Psoas muscle (tissue), 8 donors: Measurements from ENCODE around the gene TADA2A. TPM values are rescaled to one million over a fixed set of nuclear protein-coding genes. Genes with fewer than 3 reads are reported as not detected.
"Not testable (repeated sequence)": the region's sequence is repeated elsewhere in the genome, so short reads cannot be mapped to it uniquely, and the experiment has no call there.

Source experiments
- ATAC-seq, 4 donors: fragments of 200-7000 bp; cut with Tn5 transposase; one replicate each; pipeline ENCODE4 v1.9.1; 2020; ENCODE audit warnings: moderate library complexity in 3 of 4, mild to moderate bottlenecking in 2 of 4
- DNase-seq, 2 donors: peaks; one replicate each; pipeline ENCODE4 v3.0.0-alpha.2; 2020
- H3K27ac ChIP-seq: fragments of 200-600 bp; one replicate; pipeline ENCODE4 v1.8.0; 2022
- H3K27me3 ChIP-seq, 3 donors: fragments of 200-600 bp in 1 of 3; one replicate each; pipeline versions ENCODE4 v1.6.1 to v1.8.0; 2013 to 2022; ENCODE audit warnings: low read length in 2 of 3, mild to moderate bottlenecking in 2 of 3, moderate library complexity in 1 of 3; ENCODE audit not compliant: insufficient read depth in 3 of 3
- H3K36me3 ChIP-seq, 2 donors: fragments of 200-600 bp in 1 of 2; one replicate each; pipeline versions ENCODE4 v1.6.1 to v1.8.0; 2013 to 2022; ENCODE audit warnings: low read depth in 1 of 2, mild to moderate bottlenecking in 1 of 2, moderate library complexity in 1 of 2; ENCODE audit not compliant: insufficient read depth in 1 of 2
- H3K4me1 ChIP-seq: fragments of 200-600 bp; one replicate; pipeline ENCODE4 v1.8.0; 2022
- H3K4me3 ChIP-seq: fragments of 200-600 bp; one replicate; pipeline ENCODE4 v1.8.0; 2022; ENCODE audit warnings: mild to moderate bottlenecking
- H3K9me3 ChIP-seq: fragments of 200-600 bp; one replicate; pipeline ENCODE4 v1.8.0; 2022
- CTCF ChIP-seq: fragments of 200-600 bp; IDR thresholded peaks from one replicate; pipeline ENCODE4 v1.8.0; 2022; ENCODE audit warnings: antibody characterized with exemption
- WGBS, 3 donors: extraction: QIAGEN DNeasy Blood & Tissue Kit; methylation state at CpG; one replicate each; pipeline versions ENCODE4 v1.1.6 to v1.1.7; 2013; 5-methylcytosine and 5-hydroxymethylcytosine counted together
- intact Hi-C, 2 donors: fragments of 100-400 bp; cut with DNase I; formaldehyde crosslinking; loops; one replicate each; pipeline versions ENCODE4 v1.11.0 to v1.14.2; 2022
- polyA plus RNA-seq, 3 donors: library from polyadenylated mRNA; stranded (reverse); fragments of 200-250 nt; gene quantifications; one replicate each; pipeline ENCODE4 v1.2.3, GENCODE V29; 2013
- total RNA-seq, 4 donors: library from RNA; stranded (reverse); fragmentation: NEBNext Ultra II Directional in 2 of 4; extraction: Animal tissue kit (Norgen Biotek cat#: 25700) in 2 of 4; gene quantifications; one replicate each; pipeline versions ENCODE4 v1.2.1 to v1.2.4, GENCODE V29; 2021 to 2023
- donor health status: healthy with polysubstance abuse.
- donor health status: DM: no; HTN: no; CAD: no; lungs with moderate emphysema.
- donor health status: Bipolar disorder and iron deficiency.
- donor health status: healthy.
- donor health status: DM: yes; HTN: yes; CAD: no.
- donor health status: DM: no; HTN: no; CAD: no.
- donor health status: DM: no; HTN: no; CAD: no.
- donor health status: DM: yes; HTN: yes; CAD: no.

TADA2A gene
- total and polyA plus RNA-seq, 7 donors = 8.5 to 23.7 (median 11.3) TPM

DNA sequence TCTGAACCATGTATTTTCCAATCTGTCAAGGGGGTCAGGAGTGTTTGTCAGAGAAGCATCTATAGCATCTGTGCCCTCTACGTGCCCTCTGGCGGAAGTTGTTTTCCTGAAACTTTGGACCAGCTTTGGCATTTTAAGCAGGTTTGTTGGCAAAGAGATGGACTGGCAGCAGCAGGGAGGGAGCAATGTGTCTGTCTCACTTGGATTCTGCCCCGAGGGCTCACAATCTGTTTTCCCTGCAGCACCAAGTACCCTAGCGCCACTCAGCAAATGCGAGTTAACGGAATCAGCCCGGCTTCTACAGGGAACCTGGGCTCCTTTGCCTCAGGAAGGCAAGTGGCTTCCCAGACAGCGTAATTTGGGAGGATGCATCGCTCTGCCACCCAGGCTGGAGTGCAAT lies 100.4 kb downstream of the TADA2A start:
- H3K4me3 ChIP-seq = no peak overlapping the region
- no peak for ATAC-seq
- H3K9me3 ChIP-seq = no peaks in the 10 kb centered on the region
- no peak for TF ChIP-seq CTCF
- intact Hi-C loops = no loop called here
- no peaks in the 10 kb centered on the region for H3K27me3 ChIP-seq
- DNase-seq = no peak
- WGBS, 3 donors = 81 to 86% (median 86%) methylated on average over 9 of the region's 9 CpGs
- no peak overlapping the region for H3K27ac ChIP-seq
- H3K4me1 ChIP-seq = peaks cover 2% of the 10 kb centered on the region
- H3K36me3 ChIP-seq = peaks cover 0 to 15% of the 10 kb centered on the region in 2 donors

GRCh38 chr17:37510056-37510455 lies 103.4 kb downstream of the TADA2A start:
- 70 to 85% (median 79%) methylated on average over 17 of the region's 17 CpGs for WGBS, 3 donors
- Histone ChIP-seq H3K9me3 (no peaks in the 10 kb centered on the region), H3K4me3 (no peak overlapping the region), H3K4me1 (peaks cover 4% of the 10 kb centered on the region), H3K27me3 (no peaks in the 10 kb centered on the region), H3K36me3 (peaks cover 0 to 44% of the 10 kb centered on the region in 2 donors), H3K27ac (no peak overlapping the region)
- DNase-seq (no peak), ATAC-seq (peak in 3 of 4 donors; percentile 33 to 49 (median 41))
- intact Hi-C loops = loop anchor here in 1 of 2 donors (5.0 kb wide), 1 partner anchor 183 kb away; no protein-coding TSS in a partner anchor
- no peak for TF ChIP-seq CTCF

DNA sequence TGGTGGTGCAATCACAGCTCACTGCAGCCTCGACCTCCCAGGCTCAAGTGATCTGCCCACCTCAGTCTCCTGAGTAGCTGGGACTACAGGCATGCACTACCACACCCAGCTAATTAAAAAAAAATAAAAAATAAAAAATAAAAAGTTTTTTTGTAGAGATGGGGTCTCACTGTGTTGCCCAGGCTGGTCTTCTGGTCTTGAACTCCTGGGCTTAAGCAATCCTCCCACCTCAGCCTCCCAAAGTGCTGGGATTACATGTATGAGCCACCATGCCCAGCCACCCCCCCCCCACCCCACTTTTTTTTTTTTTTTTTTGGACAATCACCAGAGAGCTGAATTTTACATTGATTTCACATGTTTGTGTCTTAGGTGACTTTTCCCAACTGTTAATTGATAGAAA lies 105.0 kb downstream of the TADA2A start:
- not testable (repeated sequence) for DNase-seq, H3K27ac ChIP-seq, H3K4me3 ChIP-seq, H3K9me3 ChIP-seq, H3K27me3 ChIP-seq, H3K4me1 ChIP-seq, ATAC-seq
- intact Hi-C loops = loop anchor here in 1 of 2 donors (5.0 kb wide), 1 partner anchor 184 kb away; no protein-coding TSS in a partner anchor
- peaks cover 0 to 58% of the 10 kb centered on the region in 2 donors for H3K36me3 ChIP-seq
- 91 to 96% (median 93%) methylated on average over 1 of the region's 1 CpG for WGBS, 3 donors

GRCh38 chr17:37512442-37513068 lies 105.9 kb downstream of the TADA2A start:
- ATAC-seq (peak; percentile 61 to 75 (median 62)), DNase-seq (no peak)
- Histone ChIP-seq H3K27me3 (no peaks in the 10 kb centered on the region), H3K36me3 (peaks cover 0 to 67% of the 10 kb centered on the region in 2 donors), H3K4me3 (no peak overlapping the region), H3K4me1 (peaks cover 4% of the 10 kb centered on the region), H3K9me3 (no peaks in the 10 kb centered on the region), H3K27ac (no peak overlapping the region)
- intact Hi-C loops = loop anchor here in 1 of 2 donors (5.0 kb wide), 1 partner anchor 185 kb away; no protein-coding TSS in a partner anchor
- WGBS, 3 donors = 52 to 76% (median 58%) methylated on average over 24 of the region's 24 CpGs
- no peak for TF ChIP-seq CTCF

- DNase-seq (no peak), ATAC-seq (no peak)
- H3K9me3 ChIP-seq = no peaks in the 10 kb centered on the region
- peaks cover 4% of the 10 kb centered on the region for H3K4me1 ChIP-seq
- TF ChIP-seq CTCF = no peak
- intact Hi-C loops = loop anchor here in 1 of 2 donors (5.0 kb wide), 1 partner anchor 186 kb away; no protein-coding TSS in a partner anchor
- H3K36me3 ChIP-seq = peaks cover 0 to 78% of the 10 kb centered on the region in 2 donors
- no peak overlapping the region for H3K4me3 ChIP-seq
- 91 to 95% (median 92%) methylated on average over 10 of the region's 10 CpGs for WGBS, 3 donors
- H3K27ac ChIP-seq = no peak overlapping the region
- no peaks in the 10 kb centered on the region for H3K27me3 ChIP-seq
Measured at GRCh38 chr17:37513711-37514110, 107.0 kb downstream of the TADA2A start.
